Hematopoietic multipotent progenitor cell treated with erythropoietin and hydrocortisone succinate and interleukin-3 and kit ligand, for 4 days (in vitro differentiated cells): ENCODE results near the gene KLRB1.

Experiments used
- DNase-seq: peaks from one replicate; pipeline ENCODE4 v3.0.0-alpha.2; 2015

Gene KLRB1

DNA sequence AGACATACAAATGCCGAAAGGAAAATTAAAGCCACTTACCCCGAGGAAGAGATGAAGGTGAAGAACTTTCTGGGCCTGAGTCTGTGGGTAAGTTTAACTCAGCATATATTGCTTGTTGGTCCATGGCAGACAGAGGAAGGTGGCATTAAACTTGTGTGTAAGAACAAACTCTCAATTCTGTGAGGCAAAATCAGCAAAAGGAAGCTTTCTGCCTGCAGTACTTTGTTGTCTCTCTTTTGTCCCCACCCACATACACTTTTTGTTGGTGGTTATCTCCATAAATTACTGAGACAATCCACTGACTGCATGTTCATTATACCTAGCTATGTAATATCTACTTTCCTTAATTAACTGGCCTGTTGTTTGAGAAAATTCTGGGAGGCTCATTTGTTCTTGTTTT, at the start of gene KLRB1:
TSS of gene KLRB1 (minus strand) at position 201 of the 400 bp plus-strand sequence. CDS start at position 124, 77 bp downstream.
- DNase-seq, result no peak

DNA sequence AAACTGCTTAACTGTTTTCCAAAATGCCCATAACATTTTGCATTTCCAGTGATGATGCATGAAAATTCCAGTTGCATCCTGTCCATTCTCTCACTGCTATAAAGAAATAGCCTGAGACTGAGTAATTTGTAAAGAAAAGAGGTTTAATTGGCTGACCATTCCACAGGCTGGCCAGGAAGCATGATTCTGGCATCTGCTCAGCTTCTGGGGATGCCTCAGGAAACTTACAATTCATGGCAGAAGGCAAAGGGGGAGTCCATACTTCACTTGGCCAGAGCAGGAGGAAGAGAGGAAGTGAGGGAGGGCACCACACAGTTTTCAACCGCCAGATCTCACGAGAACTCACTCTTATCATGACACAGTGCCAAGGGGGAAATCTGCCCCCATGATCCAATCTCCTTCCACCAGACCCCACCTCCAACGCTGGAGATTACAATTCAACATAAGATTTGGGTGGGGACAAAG, 43.6 kb upstream of the KLRB1 start:
- DNase-seq, result peak; percentile 73

DNA sequence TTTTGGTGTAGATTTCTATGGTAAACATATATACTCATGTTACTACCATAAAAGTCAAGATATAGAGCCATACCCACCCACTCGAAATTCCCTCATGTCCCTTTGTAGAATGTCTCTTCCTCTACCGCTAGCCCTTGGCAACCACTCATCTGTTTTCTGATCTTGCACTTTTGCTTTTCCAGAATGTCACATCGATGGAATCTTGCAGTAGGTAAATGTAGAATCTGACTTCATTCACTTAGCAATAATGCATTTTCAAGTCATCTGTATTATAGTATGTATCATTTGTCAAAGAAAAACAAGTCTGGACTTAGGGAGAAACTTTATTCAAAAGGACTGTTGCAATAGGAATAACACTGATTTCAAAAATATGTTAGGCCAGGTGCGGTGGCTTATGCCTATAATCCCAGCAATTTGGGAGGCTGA, 42.4 kb upstream of the KLRB1 start:
- DNase-seq, result peak; percentile 43

DNA sequence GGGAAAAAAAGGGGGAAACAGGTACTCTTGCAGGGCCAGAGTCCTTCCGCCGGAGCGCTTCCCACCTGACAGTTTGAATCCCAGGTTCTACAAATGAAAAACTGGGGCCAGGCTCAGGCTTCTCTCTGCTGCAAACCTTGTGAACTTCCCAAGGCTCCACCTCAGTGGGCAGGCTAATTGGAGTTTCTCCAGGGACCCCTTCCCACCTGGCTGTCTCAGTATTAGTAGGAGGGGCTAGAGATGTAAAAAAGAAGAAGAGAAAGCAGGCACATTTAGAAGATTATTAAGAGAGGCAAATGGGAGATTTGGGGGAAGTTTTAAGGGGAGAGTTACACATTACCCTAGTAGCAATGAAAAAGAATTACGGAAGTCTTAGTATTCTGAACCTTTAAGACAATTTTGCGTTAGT, 41.8 kb upstream of the KLRB1 start:
- peak; percentile 59 for DNase-seq

DNA sequence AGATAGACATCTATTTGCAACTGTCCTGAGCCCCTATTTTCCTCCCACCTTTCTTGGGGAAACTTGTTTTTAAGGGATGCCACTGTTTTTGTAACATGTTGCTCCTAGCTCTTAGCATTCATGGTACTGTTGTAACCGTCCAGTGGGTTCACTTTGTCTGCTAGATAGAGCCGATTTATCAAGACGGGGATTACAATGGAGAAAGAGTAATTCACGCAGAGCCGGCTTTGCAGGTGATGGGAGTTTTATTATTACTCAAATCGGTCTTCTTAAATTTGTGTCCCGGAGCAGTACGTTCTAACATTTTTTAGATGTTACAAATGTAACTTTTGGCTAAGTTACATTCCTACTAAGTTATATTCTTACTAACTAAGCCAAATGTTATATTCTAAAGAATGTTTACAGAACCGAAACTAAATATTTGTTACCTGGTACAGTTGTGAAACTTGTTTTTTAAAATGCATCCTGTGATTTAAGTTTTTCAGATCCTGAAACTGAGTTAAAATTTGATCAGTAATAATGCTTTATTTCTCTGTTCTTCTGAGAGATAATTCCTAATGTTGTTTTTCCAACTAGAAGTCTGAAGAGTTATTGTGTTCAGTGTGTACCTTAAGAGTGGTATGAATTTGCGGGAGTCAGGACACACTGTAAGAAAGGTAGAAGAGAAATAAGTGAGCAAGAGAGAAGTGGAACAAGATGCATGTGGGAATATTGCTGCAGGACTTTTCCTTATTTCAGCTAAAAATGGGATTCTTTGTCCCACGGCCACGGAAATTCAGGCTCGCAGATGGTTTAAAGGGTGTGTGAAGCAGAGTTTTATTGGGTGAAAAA, 41.2 kb upstream of the KLRB1 start:
- DNase-seq, result no peak

DNA sequence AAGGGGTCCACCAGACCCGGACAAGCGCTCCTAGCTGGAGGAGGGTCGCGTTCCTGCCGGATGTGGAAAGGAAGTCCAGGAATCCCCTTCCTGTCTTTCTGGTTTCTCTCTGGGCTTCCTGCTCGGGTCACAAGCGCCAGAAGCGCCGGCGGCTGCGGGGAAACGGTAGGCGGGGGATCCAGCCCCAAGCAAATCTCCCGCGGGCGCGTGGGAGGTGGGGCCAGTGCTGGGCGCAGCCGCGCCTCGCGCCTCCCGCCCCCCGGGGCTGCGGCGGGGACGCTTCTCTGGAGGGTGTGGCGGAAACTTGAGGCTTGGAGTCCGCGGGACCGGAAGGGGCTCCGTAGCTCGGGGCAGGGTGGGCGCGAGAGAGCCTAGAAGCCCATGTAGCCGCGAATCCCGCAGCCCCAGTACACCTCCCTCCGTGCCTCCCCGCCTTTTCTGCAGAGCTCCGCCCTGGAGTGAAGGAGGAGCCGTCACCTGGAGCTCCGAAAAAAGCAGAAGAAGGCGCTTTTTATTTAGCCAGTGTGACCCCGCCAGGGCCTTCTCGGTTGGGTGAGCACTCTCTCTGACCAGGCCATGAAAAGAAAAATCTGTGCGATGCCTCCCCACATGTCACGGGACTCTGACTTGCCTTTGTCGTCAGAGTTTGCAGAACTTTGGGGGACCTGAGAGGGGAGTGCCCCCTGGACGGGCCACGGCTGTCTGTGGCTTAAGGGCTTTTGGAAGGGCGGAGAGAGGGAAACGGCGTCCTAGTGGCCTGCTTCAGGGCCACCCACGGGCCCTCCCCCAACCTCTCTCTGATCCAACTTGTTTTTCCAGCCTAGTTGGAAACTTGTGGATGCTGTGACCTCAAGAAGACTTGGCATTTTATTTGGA, 40.3 kb upstream of the KLRB1 start:
- DNase-seq, result peak; percentile 98

DNA sequence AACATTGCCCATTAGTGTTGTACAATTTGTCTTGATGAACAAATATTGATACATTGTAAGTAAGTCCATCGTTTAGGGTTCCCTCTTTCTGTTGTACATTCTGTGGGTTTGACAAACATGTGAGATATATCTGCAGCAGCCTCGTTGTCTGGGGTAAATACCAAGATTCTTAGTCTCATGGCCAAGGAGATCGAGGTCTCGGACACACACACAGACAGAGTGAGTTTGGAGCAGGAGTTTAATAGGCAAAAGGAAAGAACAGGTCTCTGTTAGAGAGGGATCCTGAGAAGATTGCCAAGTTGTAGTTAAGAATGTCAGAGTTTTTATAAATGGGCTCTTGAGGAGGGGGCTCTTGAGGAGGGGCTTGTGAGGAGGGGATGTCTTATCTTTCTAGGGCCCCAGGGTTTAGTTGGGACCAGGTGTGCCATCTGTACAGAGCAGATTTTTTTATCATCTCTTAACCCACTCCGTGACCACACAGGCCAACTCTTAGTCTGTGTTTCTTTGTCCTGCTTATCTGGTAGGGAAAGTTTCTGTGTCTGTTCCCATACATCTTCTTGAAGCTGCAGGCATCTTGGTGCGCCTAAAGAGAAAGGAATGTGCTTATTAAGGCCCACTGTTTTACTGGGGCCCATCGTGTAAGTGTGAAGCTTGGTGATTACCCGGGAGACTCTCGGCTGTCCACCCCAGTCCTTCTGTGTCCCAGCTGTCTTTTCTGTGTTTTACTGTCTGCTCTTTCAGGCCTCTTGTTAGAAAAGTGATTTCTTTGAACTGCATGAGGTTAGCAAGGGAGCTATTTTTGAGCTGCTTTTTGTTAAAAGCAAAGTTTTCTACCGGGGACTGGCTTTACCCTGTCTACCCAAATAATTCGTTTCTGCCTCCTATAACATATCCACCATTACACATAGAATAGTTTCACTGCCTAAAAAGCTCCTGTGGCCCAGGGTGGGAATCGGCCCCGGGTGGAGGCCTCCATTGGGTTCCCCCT, 39.4 kb upstream of the KLRB1 start:
- peak; percentile 67 for DNase-seq

DNA sequence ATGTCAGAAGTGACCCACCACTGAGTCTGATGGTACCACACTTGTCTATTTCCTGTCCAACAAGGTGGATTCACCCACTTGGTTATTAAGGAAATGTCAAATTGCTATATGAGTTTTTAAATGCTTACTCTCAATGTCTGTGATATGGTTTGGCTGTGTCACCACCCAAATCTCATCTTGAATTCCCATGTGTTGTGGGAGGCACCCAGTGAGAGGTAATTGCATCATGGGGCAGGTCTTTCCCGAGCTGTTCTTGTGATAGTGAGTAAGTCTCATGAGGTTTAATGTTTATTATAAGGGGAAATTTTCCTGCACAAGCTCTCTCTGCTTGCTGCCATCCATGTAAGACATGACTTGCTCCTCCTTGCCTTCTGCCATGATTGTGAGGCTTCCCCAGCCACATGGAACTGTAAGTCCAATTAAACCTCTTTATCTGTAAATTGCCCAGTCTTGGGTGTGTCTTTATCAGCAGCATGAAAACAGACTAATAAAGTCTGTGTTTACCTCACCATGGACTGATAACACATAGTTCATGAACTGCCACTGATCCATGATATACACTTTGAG, 37.4 kb upstream of the KLRB1 start:
- peak; percentile 61 for DNase-seq

DNA sequence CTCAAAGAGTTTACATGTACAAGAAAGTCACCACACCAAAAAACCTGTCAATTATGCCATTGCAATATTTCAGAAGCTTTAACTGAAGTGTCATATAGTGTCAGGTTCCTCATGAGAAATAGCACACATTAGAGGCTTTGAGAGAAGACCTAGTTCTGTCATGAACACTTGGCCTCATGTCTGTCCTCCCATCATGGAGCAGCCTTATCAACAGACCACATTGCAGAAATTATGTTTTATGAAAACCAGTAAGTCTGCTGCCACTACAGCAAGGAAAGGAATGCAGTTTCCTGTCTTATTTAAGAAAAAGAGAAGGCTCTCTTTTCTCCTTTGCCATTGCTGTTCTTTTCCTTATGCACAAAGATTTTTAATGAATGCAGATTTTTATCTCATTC, 35.5 kb upstream of the KLRB1 start:
- peak; percentile 52 for DNase-seq

DNA sequence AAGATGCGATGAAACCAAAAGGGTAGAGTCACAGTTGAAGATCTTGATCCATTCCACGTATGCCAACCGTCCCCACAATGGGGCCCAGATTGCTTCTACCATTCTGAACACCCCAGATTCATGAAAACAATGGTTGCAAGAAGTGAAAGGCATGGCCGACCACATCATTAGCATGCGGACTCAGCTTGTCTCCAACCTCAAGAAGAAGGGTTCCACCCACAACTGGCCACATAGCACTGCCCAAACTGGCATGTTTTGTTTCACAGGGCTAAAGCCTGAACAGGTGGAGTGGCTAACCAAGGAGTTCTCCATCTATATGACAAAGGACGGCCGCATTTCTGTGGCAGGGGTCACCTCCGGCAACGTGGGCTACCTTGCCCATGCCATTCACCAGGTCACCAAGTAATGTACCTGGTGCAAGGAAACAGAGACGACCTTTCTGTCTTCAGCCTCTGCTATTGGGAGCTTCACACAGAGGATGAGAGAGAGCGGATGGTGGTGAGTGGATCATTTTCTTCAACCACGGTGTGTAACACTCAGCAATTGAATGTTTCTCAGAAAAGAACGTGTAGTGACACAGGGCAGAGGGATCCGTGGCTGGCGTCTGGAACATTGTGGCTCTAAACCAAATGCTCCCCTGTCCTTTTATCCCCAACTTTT, 35.0 kb upstream of the KLRB1 start:
- DNase-seq, result no peak

DNA sequence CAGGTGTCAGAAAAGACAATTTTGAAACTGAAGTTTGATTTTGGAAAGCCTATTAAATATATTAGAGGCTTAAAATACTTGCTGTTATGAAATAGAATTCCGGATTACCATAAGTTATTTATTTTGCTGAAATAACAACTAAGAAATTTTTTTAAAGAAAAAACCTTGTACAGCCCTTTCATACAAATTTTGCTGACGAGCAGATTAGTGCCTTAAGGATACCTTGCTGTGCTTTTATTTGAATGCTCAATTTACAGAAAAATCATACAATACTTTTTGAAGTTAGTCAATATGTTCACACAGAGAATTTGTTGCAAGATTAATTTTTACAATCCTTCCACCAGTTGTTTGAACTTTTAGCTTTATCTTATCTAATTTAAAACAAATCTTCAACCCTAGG, 32.3 kb upstream of the KLRB1 start:
- no peak for DNase-seq

DNA sequence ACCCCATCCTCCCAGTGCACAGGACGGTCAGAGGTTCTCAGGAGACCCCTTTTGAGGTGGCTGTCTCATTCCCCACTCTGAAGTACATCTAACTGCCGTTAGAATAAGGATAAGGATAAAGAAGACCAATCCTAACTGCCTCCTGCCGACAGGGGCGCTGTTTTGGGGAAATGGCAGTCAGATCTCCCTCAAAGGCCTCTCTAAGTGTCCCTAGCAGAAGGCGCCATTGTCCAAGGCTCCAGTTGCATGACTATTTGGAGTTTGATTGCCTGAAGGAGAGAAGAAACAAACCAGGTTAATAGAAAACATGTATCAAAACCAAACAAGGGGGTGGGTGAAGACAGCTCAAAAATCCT, 29.1 kb upstream of the KLRB1 start:
- no peak for DNase-seq

DNA sequence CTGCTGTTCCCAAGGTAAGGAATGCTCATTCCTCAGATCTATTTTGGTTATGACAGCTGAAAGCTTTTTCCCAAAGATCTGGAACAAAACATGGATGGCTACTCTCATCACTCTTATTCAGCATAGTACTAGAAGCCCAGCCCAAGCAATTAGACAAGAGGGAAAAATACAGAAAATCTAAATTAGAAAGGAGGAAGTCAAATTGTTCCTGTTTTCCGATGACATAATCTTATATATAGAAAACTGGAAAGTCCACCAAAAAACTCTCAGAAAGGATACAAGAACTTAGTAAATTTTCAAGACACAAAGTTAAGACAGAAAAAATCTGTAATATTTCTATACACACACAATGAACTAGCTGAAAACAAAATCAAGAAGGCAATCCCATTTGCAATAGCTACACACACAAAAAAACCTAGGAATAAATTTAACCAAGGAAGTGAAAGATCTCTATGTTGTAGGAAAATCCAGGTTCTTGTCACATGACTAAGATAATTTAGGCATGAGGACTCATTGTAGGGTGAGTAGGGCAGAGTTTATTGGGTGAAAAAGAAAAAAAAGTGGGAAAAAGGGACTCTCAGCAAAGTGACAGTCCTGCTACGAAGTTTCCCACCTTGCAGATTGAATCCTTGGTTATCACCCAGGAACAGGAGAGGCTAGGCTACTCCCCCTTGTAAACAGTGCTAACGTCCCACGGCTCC, 28.6 kb upstream of the KLRB1 start:
- peak; percentile 22 for DNase-seq

DNA sequence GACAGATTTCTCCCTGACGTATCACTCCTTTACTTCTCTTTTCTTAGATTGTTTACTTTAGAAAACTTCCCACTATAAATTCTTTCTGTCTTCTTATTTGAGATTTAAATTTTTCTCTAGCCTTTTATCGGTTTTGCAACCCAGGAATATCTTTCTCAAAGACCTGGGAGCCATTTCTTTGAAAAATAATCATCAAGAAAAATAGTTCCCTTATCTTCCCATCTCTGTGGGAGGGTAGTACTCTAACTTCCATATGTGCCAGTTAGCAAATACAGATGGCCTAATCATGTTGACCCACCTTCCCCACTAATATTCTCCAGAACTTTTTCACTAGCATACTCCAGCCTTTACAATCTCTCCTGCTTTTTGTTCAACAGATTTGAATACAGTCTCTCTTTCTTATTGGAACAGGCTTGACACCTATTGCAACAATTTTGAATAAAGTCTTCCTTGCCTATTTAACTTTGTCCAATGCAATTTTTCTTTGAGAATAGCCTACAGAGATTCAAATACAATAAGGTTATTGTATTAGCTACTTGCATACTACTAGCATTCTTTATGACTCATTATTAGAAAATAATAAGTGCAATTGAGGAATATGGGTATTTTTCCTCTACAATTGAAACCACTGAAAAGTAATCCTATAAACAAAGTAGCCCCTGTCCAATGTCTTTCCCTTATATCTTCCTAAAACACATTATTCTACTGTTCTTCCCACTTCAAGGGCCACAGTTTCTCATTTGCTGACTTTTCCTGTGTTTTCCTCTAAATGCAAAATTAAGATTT, 27.4 kb upstream of the KLRB1 start:
- peak; percentile 12 for DNase-seq

DNA sequence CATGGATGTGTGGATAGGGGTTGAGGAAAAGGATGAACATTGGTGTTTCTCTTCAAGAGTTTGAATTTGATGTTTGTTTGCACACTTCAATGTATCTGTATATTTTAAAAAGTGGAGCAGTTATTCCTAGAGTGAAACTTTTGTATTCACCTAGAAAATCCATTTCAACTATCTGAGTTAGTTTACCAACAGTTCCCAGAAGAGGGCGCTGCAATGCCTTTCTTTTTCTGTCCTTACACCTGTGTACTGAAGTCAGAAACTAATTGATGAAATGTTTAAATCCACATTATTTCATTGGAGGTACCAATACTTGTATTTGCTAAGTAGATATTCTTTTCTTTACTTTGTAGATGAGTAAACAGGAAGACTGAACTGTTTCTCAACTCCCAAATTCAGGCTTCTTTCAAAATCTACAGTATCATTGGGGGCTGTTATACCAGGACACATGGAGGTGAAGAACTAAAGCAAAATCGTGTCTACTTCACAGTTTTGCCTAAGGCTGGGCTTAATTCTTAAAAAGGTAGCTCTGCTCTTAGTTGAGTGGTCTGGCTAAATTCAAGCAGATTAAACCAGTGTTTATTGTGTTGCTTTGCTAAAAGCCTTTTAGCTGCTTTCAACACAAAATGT, 26.6 kb upstream of the KLRB1 start:
- peak; percentile 76 for DNase-seq

DNA sequence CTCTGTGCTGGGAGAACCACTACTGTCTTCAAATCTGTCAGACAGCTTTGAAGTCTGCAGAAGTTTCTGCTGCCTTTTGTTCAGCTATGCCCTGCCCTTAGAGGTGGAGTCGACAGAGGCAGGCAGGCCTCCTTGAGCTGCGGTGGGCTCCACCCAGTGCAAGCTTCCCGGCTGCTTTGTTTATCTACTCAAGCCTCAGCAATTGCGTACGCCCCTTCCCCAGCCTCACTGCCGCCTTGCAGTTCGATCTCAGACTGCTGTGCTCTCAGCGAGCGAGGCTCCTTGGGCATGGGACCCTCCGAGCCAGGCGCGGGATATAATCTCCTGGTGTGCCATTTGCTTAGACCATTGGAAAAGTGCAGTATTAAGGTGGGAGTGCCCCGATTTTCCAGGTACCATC, 25.1 kb upstream of the KLRB1 start:
- DNase-seq, result no peak

DNA sequence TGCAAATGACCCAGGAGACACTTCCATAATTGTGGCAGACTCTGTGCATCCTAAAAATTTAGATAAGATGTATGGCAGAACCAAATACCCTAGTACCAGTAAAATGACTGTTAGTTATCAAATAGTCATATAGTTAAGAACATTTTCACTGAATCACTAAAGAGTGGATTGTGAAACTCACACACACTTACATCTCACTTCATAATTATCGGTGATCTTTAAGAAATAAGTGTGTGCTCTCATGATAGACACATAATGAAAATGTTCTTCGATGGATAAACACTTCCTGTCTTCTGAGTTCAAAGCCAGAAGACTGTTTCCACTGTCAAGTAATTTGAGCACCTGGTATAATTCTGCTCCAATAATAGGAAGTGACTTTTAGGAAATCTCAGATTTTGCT, 19.1 kb upstream of the KLRB1 start:
- no peak for DNase-seq

DNA sequence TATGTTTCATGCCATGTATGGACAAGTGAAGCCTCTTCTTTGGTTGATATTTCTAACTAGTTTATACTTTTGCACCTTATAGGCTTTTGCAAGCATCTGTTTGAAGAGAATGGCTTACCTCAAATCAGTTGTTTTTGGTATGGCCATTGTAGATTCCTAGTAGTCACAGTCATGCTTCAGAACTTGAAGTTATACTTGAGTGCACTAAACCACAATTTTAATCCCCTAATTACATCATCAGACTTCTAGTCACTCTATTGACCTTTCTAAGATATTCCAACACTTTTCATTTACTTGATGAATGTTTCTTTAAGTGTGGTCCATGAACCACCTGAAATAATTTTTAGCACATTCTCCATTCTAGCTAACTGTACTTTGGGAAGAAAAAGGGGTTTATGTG, 18.6 kb upstream of the KLRB1 start:
- DNase-seq, result no peak

DNA sequence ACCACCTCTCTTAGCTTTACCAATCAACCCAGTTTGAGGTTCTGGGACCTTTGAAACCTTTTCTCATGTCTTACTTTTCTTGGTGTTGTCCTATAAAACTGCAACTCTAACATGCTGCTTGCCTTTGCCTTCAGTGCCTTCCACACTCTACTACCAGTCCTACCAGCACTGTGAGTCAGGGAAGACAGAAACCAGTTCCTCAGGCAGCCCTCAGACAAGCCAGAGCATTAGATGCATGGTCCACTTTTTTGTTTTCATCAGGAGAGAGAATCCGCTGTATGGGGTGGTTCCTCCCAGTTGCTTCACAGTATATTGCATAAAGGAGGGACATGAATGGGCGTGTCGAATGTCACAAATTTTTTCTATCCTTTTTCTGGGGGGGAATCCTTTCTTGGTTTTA, 17.3 kb upstream of the KLRB1 start:
- DNase-seq, result no peak
